Endodermal cell (in vitro differentiated cells): ENCODE results near the gene PRPF6. TPM values are rescaled to one million over a fixed set of nuclear protein-coding genes. Genes with fewer than 3 reads are reported as not detected.

Experiments
- DNase-seq: peaks from one replicate; pipeline ENCODE4 v3.0.0-alpha.2; 2017
- H3K27ac ChIP-seq: 2 replicates; pipeline ENCODE4 v1.5.1; 2013; ENCODE audit warnings: mild to moderate bottlenecking, low read depth, low read length, moderate library complexity
- H3K27me3 ChIP-seq: 2 replicates; pipeline ENCODE4 v1.6.1; 2013; ENCODE audit warnings: mild to moderate bottlenecking, low read length, moderate library complexity; ENCODE audit not compliant: insufficient read depth, control insufficient read depth, poor library complexity, severe bottlenecking
- H3K36me3 ChIP-seq: 2 replicates; pipeline ENCODE4 v1.7.0; 2013; ENCODE audit warnings: mild to moderate bottlenecking, low read length, moderate library complexity; ENCODE audit not compliant: control insufficient read depth, insufficient read depth
- H3K4me1 ChIP-seq: one replicate; pipeline ENCODE4 v1.7.0; 2013; ENCODE audit warnings: low read length; ENCODE audit not compliant: control insufficient read depth, insufficient read depth
- H3K4me3 ChIP-seq: 2 replicates; pipeline ENCODE4 v1.5.1; 2013; ENCODE audit warnings: mild to moderate bottlenecking, low read length, moderate library complexity
- H3K9ac ChIP-seq: 2 replicates; pipeline ENCODE4 v1.6.1; 2013; ENCODE audit warnings: mild to moderate bottlenecking, low read length, moderate library complexity; ENCODE audit not compliant: poor library complexity, severe bottlenecking; ENCODE audit errors: extremely low read depth
- H3K9me3 ChIP-seq: 2 replicates; pipeline ENCODE4 v1.6.1; 2013; ENCODE audit warnings: mild to moderate bottlenecking, low read length, moderate library complexity; ENCODE audit not compliant: control insufficient read depth
- H3K27ac Mint-ChIP-seq: 2 replicates; pipeline ENCODE4 v1.8.0; 2020; ENCODE audit warnings: mixed read lengths
- H3K27me3 Mint-ChIP-seq: 2 replicates; pipeline ENCODE4 v1.8.0; 2021; ENCODE audit warnings: mild to moderate bottlenecking, mixed read lengths; ENCODE audit not compliant: insufficient read depth
- H3K36me3 Mint-ChIP-seq: 2 replicates; pipeline ENCODE4 v1.8.0; 2020; ENCODE audit warnings: low read depth, mixed read lengths
- H3K4me1 Mint-ChIP-seq: 2 replicates; pipeline ENCODE4 v1.8.0; 2020; ENCODE audit warnings: mixed read lengths
- H3K4me3 Mint-ChIP-seq: 2 replicates; pipeline ENCODE4 v1.8.0; 2020; ENCODE audit warnings: mild to moderate bottlenecking, moderate library complexity, mixed read lengths
- H3K9me3 Mint-ChIP-seq: 2 replicates; pipeline ENCODE4 v1.8.0; 2020; ENCODE audit warnings: mild to moderate bottlenecking, mixed read lengths
- CTCF ChIP-seq: fragments of 200-600 bp; sonication (generic); conservative IDR thresholded peaks from 2 replicates; pipeline ENCODE4 v1.5.0; 2021; ENCODE audit warnings: antibody characterized with exemption, mild to moderate bottlenecking
- WGBS, 2 experiments: methylation state at CpG; one replicate each; pipeline versions ENCODE4 v1.1.5 to v1.1.7; 2013; ENCODE audit warnings: missing lambda C conversion rate in 2 of 2, mixed read lengths in 1 of 2; ENCODE audit not compliant: insufficient coverage in 1 of 2, insufficient read length in 1 of 2; 5-methylcytosine and 5-hydroxymethylcytosine counted together
- total RNA-seq, 2 donors: library from RNA; stranded (reverse); fragmentation: NEBNext Ultra II Directional in 1 of 2; extraction: Animal tissue kit (Norgen Biotek cat#: 25700) in 1 of 2; gene quantifications; 2 replicates in 1 of 2; 3 replicates in 1 of 2; pipeline ENCODE4 v1.2.1, GENCODE V29; 2021

The PRPF6 gene
- total RNA-seq, 2 donors from 2014 or later: 73.3 to 73.9 TPM

GRCh38 chr20:64048402-64049044 is 67.6 kb downstream of the PRPF6 start:
- peak overlapping the region; percentile 52 for H3K4me3 Mint-ChIP-seq
- Histone ChIP-seq H3K36me3 (no peaks in the 10 kb centered on the region), H3K27me3 (peaks cover 22% of the 10 kb centered on the region), H3K27ac (no peak overlapping the region), H3K9ac (no peak overlapping the region), H3K9me3 (no peaks in the 10 kb centered on the region), H3K4me3 (peak overlapping the region; percentile 68), H3K4me1 (peaks cover 16% of the 10 kb centered on the region)
- H3K36me3 Mint-ChIP-seq: no peaks in the 10 kb centered on the region
- DNase-seq: peak; percentile 78
- no peaks in the 10 kb centered on the region for H3K9me3 Mint-ChIP-seq
- no peak overlapping the region for H3K27ac Mint-ChIP-seq
- H3K27me3 Mint-ChIP-seq: peaks cover 53% of the 10 kb centered on the region
- TF ChIP-seq CTCF: no peak
- peaks cover 17% of the 10 kb centered on the region for H3K4me1 Mint-ChIP-seq
- WGBS, 2 experiments: 6 to 10% methylated on average over 17 to 93 of the region's 101 CpGs

GRCh38 chr20:64049060-64049877 is 68.3 kb downstream of the PRPF6 start, which contains the start of gene SOX18:
SOX18 (minus strand) TSS chr20:64049639; CDS start chr20:64049516, 123 bp downstream.
- DNase-seq: peak; percentile 82
- TF ChIP-seq CTCF: no peak
- Histone ChIP-seq H3K9me3 (no peaks in the 10 kb centered on the region), H3K9ac (no peak within 1 kb of the TSS), H3K4me3 (peak within 1 kb of the TSS; percentile 60), H3K27me3 (peaks cover 22% of the 10 kb centered on the region), H3K4me1 (peaks cover 22% of the 10 kb centered on the region), H3K36me3 (no peaks in the 10 kb centered on the region), H3K27ac (no peak within 1 kb of the TSS)
- WGBS, 2 experiments: 1% methylated on average over 35 to 92 of the region's 111 CpGs
- H3K27me3 Mint-ChIP-seq: peaks cover 49% of the 10 kb centered on the region
- peak within 1 kb of the TSS; percentile 52 for H3K4me3 Mint-ChIP-seq
- no peaks in the 10 kb centered on the region for H3K36me3 Mint-ChIP-seq
- no peaks in the 10 kb centered on the region for H3K9me3 Mint-ChIP-seq
- H3K4me1 Mint-ChIP-seq: peaks cover 22% of the 10 kb centered on the region
- no peak within 1 kb of the TSS for H3K27ac Mint-ChIP-seq

GRCh38 chr20:64049878-64050260 is 68.9 kb downstream of the PRPF6 start:
- no peak overlapping the region for H3K9ac ChIP-seq
- no peak for DNase-seq
- H3K27me3 ChIP-seq: peaks cover 22% of the 10 kb centered on the region
- no peak overlapping the region for H3K4me3 ChIP-seq
- H3K4me1 ChIP-seq: peaks cover 26% of the 10 kb centered on the region
- no peaks in the 10 kb centered on the region for H3K9me3 Mint-ChIP-seq
- peaks cover 46% of the 10 kb centered on the region for H3K27me3 Mint-ChIP-seq
- no peaks in the 10 kb centered on the region for H3K9me3 ChIP-seq
- no peak for TF ChIP-seq CTCF
- H3K4me3 Mint-ChIP-seq: peak overlapping the region; percentile 42
- no peaks in the 10 kb centered on the region for H3K36me3 Mint-ChIP-seq
- H3K27ac Mint-ChIP-seq: no peak overlapping the region
- WGBS, 2 experiments: 50 to 89% methylated on average over 3 to 16 of the region's 16 CpGs
- no peaks in the 10 kb centered on the region for H3K36me3 ChIP-seq
- H3K27ac ChIP-seq: no peak overlapping the region
- H3K4me1 Mint-ChIP-seq: peaks cover 26% of the 10 kb centered on the region
